Caki2 (cell line): ENCODE data around the gene GPR25. TPM values are rescaled to one million over a fixed set of nuclear protein-coding genes. Genes with fewer than 3 reads are reported as not detected.

ENCODE experiments used
- total RNA-seq: library from RNA; depleted of rRNA; stranded (reverse); fragments of >200 nt; shearing (Covaris generic); gene quantifications from 2 replicates; pipeline ENCODE4 v1.2.3, GENCODE V29; 2014; ENCODE audit warnings: low replicate concordance; rRNA removed

The GPR25 gene
- total RNA-seq, 1 experiment from 2014 or later = not detected

Other genes with a start within 250 kb of the GPR25 start
- 16.4 and 22.9 TPM in 2 replicates for gene DDX59, start 203.1 kb upstream of the GPR25 start, total RNA-seq
- gene CAMSAP2, start 134.1 kb upstream of the GPR25 start, total RNA-seq = 10.6 and 16.1 TPM in 2 replicates
- gene INAVA, start 21.9 kb downstream of the GPR25 start, total RNA-seq = 33.3 and 48.7 TPM in 2 replicates
- 0.14 TPM in 1 of 2 replicates, not detected in the other for gene KIF21B, start 150.7 kb downstream of the GPR25 start, total RNA-seq
- gene CACNA1S, start 239.4 kb downstream of the GPR25 start, total RNA-seq = not detected in 2 replicates